Endothelial cell of umbilical vein (primary cell): Measurements from ENCODE around the gene CMIP. TPM values are rescaled to one million over a fixed set of nuclear protein-coding genes. Genes with fewer than 3 reads are reported as not detected.
A peak's percentile ranks its signal among the peaks of the same experiment; 100 is the strongest.

Experiments
- BruUV-seq: library from RNA; stranded (reverse); fragments of 400-500 nt; replicated peaks from 2 replicates; lab custom pipeline; 2021; lab: Mats Ljungman, UMichigan
- CTCF ChIA-PET: fragments of 300-600, 350-600 bp; sonication (Branson Sonifier 250); formaldehyde crosslinking; loops from one replicate; lab custom pipeline; 2021; ENCODE audit warnings: antibody characterized with exemption, inconsistent platforms; lab: Charles Lee
- POLR2A ChIA-PET: fragments of 300-600, 350-600 bp; sonication (Branson Sonifier 250); formaldehyde crosslinking; loops from one replicate; lab custom pipeline; 2021; ENCODE audit warnings: antibody characterized with exemption, inconsistent platforms; lab: Charles Lee
- DNase-seq: peaks from one replicate; pipeline ENCODE4 v3.0.0-alpha.2; 2011; ENCODE audit warnings: low read depth, low spot score
- FAIRE-seq: peaks from 2 replicates; lab custom pipeline; 2011; peaks lifted over from hg19 to GRCh38; lab: Jason Lieb, UNC
- H2AFZ ChIP-seq: 2 replicates; pipeline ENCODE4 v1.6.0; 2012; ENCODE audit warnings: low read depth, low read length, control low read depth, inconsistent platforms
- H3K27ac ChIP-seq: 2 replicates; pipeline ENCODE4 v1.5.1; 2011; ENCODE audit warnings: low read depth, mild to moderate bottlenecking, control low read depth, low read length, moderate library complexity; ENCODE audit not compliant: insufficient read depth
- H3K27me3 ChIP-seq, 2 experiments: 2 replicates each; pipeline versions ENCODE4 v1.6.0 to v1.6.1; 2011; ENCODE audit warnings: low read length in 2 of 2, mixed read lengths in 1 of 2; ENCODE audit not compliant: control insufficient read depth in 2 of 2, insufficient read depth in 2 of 2
- H3K36me3 ChIP-seq, 2 experiments: 2 replicates in 1 of 2; 3 replicates in 1 of 2; pipeline ENCODE4 v1.5.1; 2011; ENCODE audit warnings: low read length in 2 of 2, mild to moderate bottlenecking in 1 of 2, moderate library complexity in 1 of 2; ENCODE audit not compliant: control insufficient read depth in 2 of 2, insufficient read depth in 2 of 2; ENCODE audit errors: extremely low read depth in 1 of 2
- H3K4me1 ChIP-seq: 3 replicates; pipeline ENCODE4 v1.5.1; 2011; ENCODE audit warnings: mild to moderate bottlenecking, low read length; ENCODE audit not compliant: control insufficient read depth, insufficient read depth; ENCODE audit errors: extremely low read depth
- H3K4me2 ChIP-seq: 2 replicates; pipeline ENCODE4 v1.6.1; 2011; ENCODE audit warnings: low read length, control low read depth, mixed read lengths; ENCODE audit not compliant: insufficient read depth
- H3K4me3 ChIP-seq, 3 experiments: fragments of 200-600 bp in 1 of 3; sonication (generic), shearing (Covaris generic) in 1 of 3; replicated peaks in 1 of 3; 2 replicates each; pipeline ENCODE4 v1.5.1; 2011 to 2016; ENCODE audit warnings: control low read depth in 3 of 3, low read length in 3 of 3, mild to moderate bottlenecking in 2 of 3, inconsistent platforms in 1 of 3, low read depth in 1 of 3, moderate library complexity in 1 of 3; ENCODE audit not compliant: insufficient read depth in 1 of 3
- H3K79me2 ChIP-seq: 2 replicates; pipeline ENCODE4 v1.6.0; 2012; ENCODE audit warnings: low read length, inconsistent platforms; ENCODE audit not compliant: control insufficient read depth, insufficient read depth
- H3K9ac ChIP-seq: replicated peaks from 2 replicates; pipeline ENCODE3; 2011; ENCODE audit warnings: low read length, control low read depth; ENCODE audit not compliant: insufficient read depth; ENCODE audit errors: extremely low read depth
- H3K9me1 ChIP-seq: replicated peaks from 3 replicates; pipeline ENCODE4 v1.6.0; 2011; ENCODE audit warnings: mild to moderate bottlenecking, low read length; ENCODE audit not compliant: control insufficient read depth, insufficient read depth; ENCODE audit errors: extremely low read depth
- H3K9me3 ChIP-seq: replicated peaks from 2 replicates; pipeline ENCODE4 v1.5.1; 2012; ENCODE audit warnings: low read length, inconsistent platforms; ENCODE audit not compliant: control insufficient read depth, insufficient read depth
- H4K20me1 ChIP-seq: replicated peaks from 2 replicates; pipeline ENCODE3; 2011; ENCODE audit warnings: mild to moderate bottlenecking, low read length; ENCODE audit not compliant: control insufficient read depth, insufficient read depth; ENCODE audit errors: extremely low read depth
- EZH2 ChIP-seq: IDR thresholded peaks from 2 replicates; pipeline ENCODE4 v1.6.1; 2012; ENCODE audit warnings: borderline replicate concordance, low read depth, mild to moderate bottlenecking, moderate library complexity, low read length, inconsistent platforms; ENCODE audit not compliant: severe bottlenecking
- FOS ChIP-seq: IDR thresholded peaks from 2 replicates; pipeline ENCODE4 v1.6.1; 2011; ENCODE audit warnings: mild to moderate bottlenecking, low read length, moderate library complexity, borderline replicate concordance; ENCODE audit not compliant: insufficient read depth
- GATA2 ChIP-seq: IDR thresholded peaks from 2 replicates; pipeline ENCODE4 v1.7.0; 2011; ENCODE audit warnings: low read depth, mild to moderate bottlenecking, moderate library complexity, mixed read lengths, low read length; ENCODE audit not compliant: insufficient read length, insufficient read depth
- JUN ChIP-seq: IDR thresholded peaks from 2 replicates; pipeline ENCODE4 v1.6.1; 2011; ENCODE audit warnings: borderline replicate concordance, low read depth; ENCODE audit not compliant: insufficient read length, insufficient read depth
- MYC ChIP-seq: IDR thresholded peaks from one replicate; pipeline ENCODE4 v1.6.1; 2011; ENCODE audit warnings: mild to moderate bottlenecking, low read depth, low read length
- POLR2A ChIP-seq: IDR thresholded peaks from 2 replicates; pipeline ENCODE4 v1.6.1; 2012; ENCODE audit warnings: low read depth, mild to moderate bottlenecking, control low read depth, low read length
- POLR2AphosphoS5 ChIP-seq: IDR thresholded peaks from 2 replicates; pipeline ENCODE4 v1.6.1; 2012; ENCODE audit warnings: low read depth, mild to moderate bottlenecking, control low read depth, low read length, moderate library complexity; ENCODE audit not compliant: insufficient read depth
- dilution Hi-C: fragments of 300-500 bp; cut with MboI; formaldehyde crosslinking; loops from one replicate; pipeline ENCODE4 v1.15.0; 2019; ENCODE audit warnings: low sequenced_read_pairs; ENCODE audit not compliant: extremely low pct_ligation_motif_present
- intact Hi-C: fragments of 100-400 bp; cut with micrococcal nuclease; formaldehyde crosslinking; loops from one replicate; pipeline ENCODE4 v1.10.0; 2022
- polyA plus RNA-seq, 4 experiments: library from polyadenylated mRNA; depleted of rRNA in 3 of 4; stranded (reverse) in 3 of 4; unstranded in 1 of 4; fragments of >200 nt; gene quantifications; 2 replicates each; pipeline versions ENCODE4 v1.2.1 to v1.2.3, GENCODE V29; 2011 to 2012; ENCODE audit warnings: missing spikeins in 1 of 4
- total RNA-seq: library from RNA; stranded (reverse); gene quantifications from 2 replicates; pipeline ENCODE4 v1.2.3, GENCODE V29; 2021
- TF ChIP-seq, protein P1 (sequence below): IDR thresholded peaks from 2 replicates; pipeline ENCODE4 v1.6.1; 2011; ENCODE audit not compliant: insufficient read depth, insufficient read length
- TF ChIP-seq, protein P2 (sequence below), 2 donors: IDR thresholded peaks; 1 replicate in 1 of 2; 2 replicates in 1 of 2; pipeline ENCODE4 v1.5.1; 2011; ENCODE audit warnings: low read length in 2 of 2, mild to moderate bottlenecking in 2 of 2, moderate library complexity in 2 of 2, control low read depth in 1 of 2, inconsistent platforms in 1 of 2, low read depth in 1 of 2; ENCODE audit not compliant: insufficient read depth in 1 of 2; ENCODE audit errors: extremely low read depth in 1 of 2

The CMIP gene
- total and polyA plus RNA-seq, 2 donors (not counting 3 experiments of a cell fraction or from before 2014, with no cell fraction given) = 29.0 to 101 TPM

DNA sequence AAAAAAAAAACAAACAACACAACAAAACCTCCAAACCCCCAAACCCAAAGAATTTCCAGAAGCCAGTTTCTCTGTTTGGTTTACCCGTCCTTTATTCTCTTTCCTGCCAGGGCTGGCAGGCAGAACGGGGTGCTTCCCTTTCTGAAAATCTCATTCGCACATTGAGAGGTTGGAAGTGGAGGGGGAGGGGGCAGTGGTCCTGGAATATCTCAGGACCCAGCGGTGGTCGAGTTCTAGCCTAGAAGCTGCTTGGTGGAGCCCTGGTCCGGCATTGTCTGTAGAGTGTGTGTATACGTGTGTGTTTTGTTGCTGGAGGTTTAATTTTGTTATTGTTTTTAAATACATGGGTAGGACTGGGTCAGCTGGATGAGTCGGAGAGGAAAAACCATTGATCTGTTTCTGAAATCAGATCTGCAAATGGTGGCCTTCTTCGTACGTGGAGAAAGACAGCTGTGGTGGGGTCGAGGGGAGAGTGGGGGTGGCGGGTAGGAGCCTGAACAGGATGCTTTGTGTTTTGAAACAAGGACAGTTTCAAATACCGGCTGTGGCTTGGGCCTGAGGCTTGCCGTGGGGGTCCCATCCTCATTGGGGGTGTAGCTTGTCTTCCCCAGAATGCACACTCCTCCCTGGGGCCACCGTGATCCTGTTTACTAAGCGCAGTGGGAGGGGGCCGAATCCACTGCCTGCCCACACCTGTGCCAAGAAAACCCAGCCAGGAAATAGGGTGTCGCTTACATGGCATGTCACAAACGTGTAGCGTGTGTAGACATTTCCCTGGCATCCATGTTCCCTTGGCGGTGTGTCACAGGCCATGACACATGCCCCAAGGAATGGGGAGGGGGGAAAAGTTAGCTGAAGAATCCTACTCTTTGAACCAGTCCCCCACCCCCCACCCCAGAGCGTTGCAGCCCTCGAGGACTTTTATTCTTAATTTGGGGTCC is 1.6 kb downstream of the CMIP start:
- peak; percentile 44 for FAIRE-seq
- Histone ChIP-seq H3K9me1 (no peaks in the 10 kb centered on the region), H3K4me3 (peak overlapping the region; percentile 96 to 97 (median 97)), H3K27ac (peak overlapping the region; percentile 81), H2AFZ (peak overlapping the region; percentile 16), H3K79me2 (peaks cover 62% of the 10 kb centered on the region), H3K4me2 (peak overlapping the region; percentile 97), H3K4me1 (peaks cover 20% of the 10 kb centered on the region), H3K36me3 (peaks cover 0 to 1% of the 10 kb centered on the region in 2 experiments), H3K9ac (peak overlapping the region; percentile 96), H4K20me1 (peaks cover 4% of the 10 kb centered on the region), H3K9me3 (no peaks in the 10 kb centered on the region), H3K27me3 (peaks cover 10 to 20% of the 10 kb centered on the region in 2 experiments)
- CTCF ChIA-PET = interaction anchor here (0.7 to 1.6 kb wide), 5 partner anchors 17 to 251 kb away, joined by 3 to 5 read pairs (median 3); no protein-coding TSS in a partner anchor
- dilution Hi-C loops = no loop called here
- DNase-seq = peak; percentile 35
- intact Hi-C loops = loop anchor here (1.0 to 5.0 kb wide), 8 partner anchors 27 to 277 kb away; no protein-coding TSS in a partner anchor
- TF ChIP-seq, protein P1, sequence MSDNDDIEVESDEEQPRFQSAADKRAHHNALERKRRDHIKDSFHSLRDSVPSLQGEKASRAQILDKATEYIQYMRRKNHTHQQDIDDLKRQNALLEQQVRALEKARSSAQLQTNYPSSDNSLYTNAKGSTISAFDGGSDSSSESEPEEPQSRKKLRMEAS = no peak
- no peak for TF ChIP-seq POLR2A
- TF ChIP-seq, protein P2, sequence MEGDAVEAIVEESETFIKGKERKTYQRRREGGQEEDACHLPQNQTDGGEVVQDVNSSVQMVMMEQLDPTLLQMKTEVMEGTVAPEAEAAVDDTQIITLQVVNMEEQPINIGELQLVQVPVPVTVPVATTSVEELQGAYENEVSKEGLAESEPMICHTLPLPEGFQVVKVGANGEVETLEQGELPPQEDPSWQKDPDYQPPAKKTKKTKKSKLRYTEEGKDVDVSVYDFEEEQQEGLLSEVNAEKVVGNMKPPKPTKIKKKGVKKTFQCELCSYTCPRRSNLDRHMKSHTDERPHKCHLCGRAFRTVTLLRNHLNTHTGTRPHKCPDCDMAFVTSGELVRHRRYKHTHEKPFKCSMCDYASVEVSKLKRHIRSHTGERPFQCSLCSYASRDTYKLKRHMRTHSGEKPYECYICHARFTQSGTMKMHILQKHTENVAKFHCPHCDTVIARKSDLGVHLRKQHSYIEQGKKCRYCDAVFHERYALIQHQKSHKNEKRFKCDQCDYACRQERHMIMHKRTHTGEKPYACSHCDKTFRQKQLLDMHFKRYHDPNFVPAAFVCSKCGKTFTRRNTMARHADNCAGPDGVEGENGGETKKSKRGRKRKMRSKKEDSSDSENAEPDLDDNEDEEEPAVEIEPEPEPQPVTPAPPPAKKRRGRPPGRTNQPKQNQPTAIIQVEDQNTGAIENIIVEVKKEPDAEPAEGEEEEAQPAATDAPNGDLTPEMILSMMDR (IDR thresholded peaks at IDR 0.05; ENCODE audit: extremely low read depth in 1 of 2, insufficient read depth in 1 of 2, low read depth in 1 of 2, low read length in 2 of 2) = no peak
- no peak for TF ChIP-seq MYC
- no peak for TF ChIP-seq EZH2
- no peak for TF ChIP-seq FOS
- TF ChIP-seq POLR2AphosphoS5 = no peak
- no peak for TF ChIP-seq JUN
- no peak for TF ChIP-seq GATA2
- BruUV-seq = TSS peak; percentile 6
- POLR2A ChIA-PET = no interaction called here
